Neural progenitor cell (in vitro differentiated cells): ENCODE data around the gene SOAT1. TPM values are rescaled to one million over a fixed set of nuclear protein-coding genes. Genes with fewer than 3 reads are reported as not detected.

Experiments
- DNase-seq: peaks from one replicate; pipeline ENCODE4 v3.0.0-alpha.2; 2016; ENCODE audit warnings: low spot score
- H2AFZ ChIP-seq: fragments of 200-600 bp; sonication (generic); replicated peaks from 2 replicates; pipeline ENCODE4 v1.6.1; 2016; ENCODE audit warnings: antibody characterized with exemption
- H3F3A ChIP-seq: fragments of 200-600 bp; sonication (generic); 2 replicates; pipeline ENCODE4 v1.6.1; 2016; ENCODE audit warnings: antibody characterized with exemption, low read depth
- H3K27ac ChIP-seq: fragments of 200-600 bp; sonication (generic); 2 replicates; pipeline ENCODE4 v1.5.1; 2016; ENCODE audit warnings: mild to moderate bottlenecking
- H3K27me3 ChIP-seq: fragments of 200-600 bp; sonication (generic); 2 replicates; pipeline ENCODE4 v1.6.1; 2016; ENCODE audit warnings: mild to moderate bottlenecking, moderate library complexity
- H3K36me3 ChIP-seq: fragments of 200-600 bp; sonication (generic); 2 replicates; pipeline ENCODE4 v1.5.1; 2016
- H3K4me1 ChIP-seq: fragments of 200-600 bp; sonication (generic); 2 replicates; pipeline ENCODE4 v1.6.1; 2016; ENCODE audit warnings: mixed run types
- H3K4me2 ChIP-seq: fragments of 200-600 bp; sonication (generic); 2 replicates; pipeline ENCODE4 v1.6.1; 2016
- H3K4me3 ChIP-seq: fragments of 200-600 bp; sonication (generic); 2 replicates; pipeline ENCODE4 v1.5.1; 2016
- H3K79me2 ChIP-seq: fragments of 200-600 bp; sonication (generic); 2 replicates; pipeline ENCODE4 v1.6.1; 2016; ENCODE audit warnings: low read depth
- H3K9ac ChIP-seq: fragments of 200-600 bp; sonication (generic); 2 replicates; pipeline ENCODE4 v1.6.1; 2016
- H3K9me3 ChIP-seq: fragments of 200-600 bp; sonication (generic); 2 replicates; pipeline ENCODE4 v1.5.1; 2016; ENCODE audit warnings: low read depth
- H4K20me1 ChIP-seq: fragments of 200-600 bp; sonication (generic); 2 replicates; pipeline ENCODE4 v1.6.1; 2016; ENCODE audit warnings: low read depth
- H3K27ac Mint-ChIP-seq: 3 replicates; pipeline ENCODE4 v1.8.0; 2021; ENCODE audit warnings: mixed read lengths
- H3K27me3 Mint-ChIP-seq: 2 replicates; pipeline ENCODE4 v1.8.0; 2022; ENCODE audit warnings: low read depth, mild to moderate bottlenecking, inconsistent platforms, moderate library complexity, mixed read lengths; ENCODE audit not compliant: insufficient read depth
- H3K36me3 Mint-ChIP-seq: 3 replicates; pipeline ENCODE4 v1.8.0; 2021; ENCODE audit warnings: mixed read lengths
- H3K4me1 Mint-ChIP-seq: 3 replicates; pipeline ENCODE4 v1.8.0; 2021; ENCODE audit warnings: mixed read lengths
- H3K4me3 Mint-ChIP-seq: 3 replicates; pipeline ENCODE4 v1.8.0; 2021; ENCODE audit warnings: mild to moderate bottlenecking, moderate library complexity, mixed read lengths
- H3K9me3 Mint-ChIP-seq: 3 replicates; pipeline ENCODE4 v1.8.0; 2020; ENCODE audit warnings: mixed read lengths
- CTCF ChIP-seq: fragments of 200-600 bp; sonication (generic); IDR thresholded peaks from 2 replicates; pipeline ENCODE4 v1.5.1; 2017; ENCODE audit warnings: antibody characterized with exemption, mild to moderate bottlenecking
- EZH2 ChIP-seq: fragments of 200-600 bp; sonication (generic); IDR thresholded peaks from 2 replicates; pipeline ENCODE4 v1.6.1; 2017; ENCODE audit warnings: antibody characterized with exemption, mild to moderate bottlenecking, moderate library complexity
- EZH2phosphoT487 ChIP-seq: fragments of 200-600 bp; sonication (generic); IDR thresholded peaks from 2 replicates; pipeline ENCODE4 v1.6.1; 2017; ENCODE audit warnings: antibody characterized with exemption
- total RNA-seq: library from RNA; depleted of rRNA; stranded (reverse); fragments of >200 nt; gene quantifications from 2 replicates; pipeline ENCODE4 v1.2.3, GENCODE V29; 2015; ENCODE audit warnings: low replicate concordance

SOAT1 gene
- total RNA-seq, 1 donor from 2014 or later, result 15.3 TPM

- H3K4me3 Mint-ChIP-seq, result no peak overlapping the region
- H3K27me3 Mint-ChIP-seq, result peaks cover 4% of the 10 kb centered on the region
- H3K9me3 ChIP-seq, result no peaks in the 10 kb centered on the region
- H4K20me1 ChIP-seq, result no peaks in the 10 kb centered on the region
- H3K27me3 ChIP-seq, result no peaks in the 10 kb centered on the region
- no peaks in the 10 kb centered on the region for H3K36me3 ChIP-seq
- DNase-seq, result no peak
- TF ChIP-seq CTCF, result no peak
- no peak for TF ChIP-seq EZH2
- no peak for TF ChIP-seq EZH2phosphoT487
- H3K79me2 ChIP-seq, result peaks cover 53% of the 10 kb centered on the region
- H3K4me1 ChIP-seq, result peaks cover 5% of the 10 kb centered on the region
- no peak overlapping the region for H3K4me2 ChIP-seq
- no peak overlapping the region for H3K27ac ChIP-seq
- no peak overlapping the region for H2AFZ ChIP-seq
- H3K27ac Mint-ChIP-seq, result no peak overlapping the region
- H3K9ac ChIP-seq, result no peak overlapping the region
- peaks cover 2% of the 10 kb centered on the region for H3K36me3 Mint-ChIP-seq
- H3F3A ChIP-seq, result peaks cover 23% of the 10 kb centered on the region
- peaks cover 2% of the 10 kb centered on the region for H3K9me3 Mint-ChIP-seq
- peaks cover 18% of the 10 kb centered on the region for H3K4me1 Mint-ChIP-seq
- H3K4me3 ChIP-seq, result no peak overlapping the region
Measured at GRCh38 chr1:179297105-179297378, 3.4 kb downstream of the SOAT1 start.

- no peak overlapping the region for H3K4me2 ChIP-seq
- no peak overlapping the region for H3K27ac ChIP-seq
- no peak overlapping the region for H2AFZ ChIP-seq
- no peaks in the 10 kb centered on the region for H3K9me3 ChIP-seq
- Mint-ChIP-seq H3K4me1 (peaks cover 12% of the 10 kb centered on the region), H3K27me3 (no peaks in the 10 kb centered on the region), H3K4me3 (no peak overlapping the region), H3K27ac (no peak overlapping the region), H3K36me3 (peaks cover 11% of the 10 kb centered on the region), H3K9me3 (peaks cover 2% of the 10 kb centered on the region)
- peaks cover 4% of the 10 kb centered on the region for H3K36me3 ChIP-seq
- no peak for DNase-seq
- H3K27me3 ChIP-seq, result no peaks in the 10 kb centered on the region
- peaks cover 5% of the 10 kb centered on the region for H3K4me1 ChIP-seq
- H3F3A ChIP-seq, result peaks cover 8% of the 10 kb centered on the region
- H3K79me2 ChIP-seq, result peaks cover 55% of the 10 kb centered on the region
- no peaks in the 10 kb centered on the region for H4K20me1 ChIP-seq
- H3K9ac ChIP-seq, result no peak overlapping the region
- no peak for TF ChIP-seq EZH2
- TF ChIP-seq EZH2phosphoT487, result no peak
- no peak for TF ChIP-seq CTCF
- no peak overlapping the region for H3K4me3 ChIP-seq
Measured at GRCh38 chr1:179298952-179299351, 5.4 kb downstream of the SOAT1 start.

GRCh38 chr1:179300112-179300511 is 6.5 kb downstream of the SOAT1 start:
- no peak overlapping the region for H3K27ac Mint-ChIP-seq
- peaks cover 46% of the 10 kb centered on the region for H3K79me2 ChIP-seq
- no peaks in the 10 kb centered on the region for H3K9me3 ChIP-seq
- H2AFZ ChIP-seq, result no peak overlapping the region
- no peaks in the 10 kb centered on the region for H4K20me1 ChIP-seq
- DNase-seq, result no peak
- no peaks in the 10 kb centered on the region for H3K4me1 ChIP-seq
- H3F3A ChIP-seq, result peaks cover 2% of the 10 kb centered on the region
- H3K4me1 Mint-ChIP-seq, result peaks cover 6% of the 10 kb centered on the region
- H3K4me3 ChIP-seq, result no peak overlapping the region
- TF ChIP-seq CTCF (no peak), EZH2 (no peak), EZH2phosphoT487 (no peak)
- no peaks in the 10 kb centered on the region for H3K27me3 ChIP-seq
- no peak overlapping the region for H3K4me2 ChIP-seq
- peaks cover 14% of the 10 kb centered on the region for H3K36me3 Mint-ChIP-seq
- H3K27ac ChIP-seq, result no peak overlapping the region
- peaks cover 4% of the 10 kb centered on the region for H3K36me3 ChIP-seq
- no peaks in the 10 kb centered on the region for H3K27me3 Mint-ChIP-seq
- H3K9ac ChIP-seq, result no peak overlapping the region
- no peak overlapping the region for H3K4me3 Mint-ChIP-seq
- H3K9me3 Mint-ChIP-seq, result peaks cover 2% of the 10 kb centered on the region

- Histone ChIP-seq H3K9ac (no peak overlapping the region), H3F3A (no peaks in the 10 kb centered on the region), H3K4me3 (no peak overlapping the region), H4K20me1 (no peaks in the 10 kb centered on the region), H3K4me2 (no peak overlapping the region), H3K27ac (no peak overlapping the region), H3K9me3 (no peaks in the 10 kb centered on the region), H3K27me3 (no peaks in the 10 kb centered on the region), H3K4me1 (no peaks in the 10 kb centered on the region), H3K36me3 (peaks cover 4% of the 10 kb centered on the region), H2AFZ (no peak overlapping the region), H3K79me2 (peaks cover 37% of the 10 kb centered on the region)
- no peak overlapping the region for H3K27ac Mint-ChIP-seq
- no peak overlapping the region for H3K4me3 Mint-ChIP-seq
- H3K36me3 Mint-ChIP-seq, result peaks cover 20% of the 10 kb centered on the region
- peaks cover 3% of the 10 kb centered on the region for H3K4me1 Mint-ChIP-seq
- no peak for TF ChIP-seq EZH2phosphoT487
- no peak for TF ChIP-seq EZH2
- no peak for TF ChIP-seq CTCF
- peaks cover 2% of the 10 kb centered on the region for H3K9me3 Mint-ChIP-seq
- no peaks in the 10 kb centered on the region for H3K27me3 Mint-ChIP-seq
- no peak for DNase-seq
Measured at GRCh38 chr1:179302070-179302469, 8.5 kb downstream of the SOAT1 start.
